GM12878 (cell line): Measurements from ENCODE around the gene DSTYK. TPM values are rescaled to one million over a fixed set of nuclear protein-coding genes. Genes with fewer than 3 reads are reported as not detected.

Experiments used
- ATAC-seq: fragments of 200-7000 bp; cut with Tn5 transposase; 3 replicates; pipeline ENCODE4 v1.9.1; 2020; ENCODE audit warnings: mild to moderate bottlenecking, moderate library complexity
- BruUV-seq: library from RNA; stranded (reverse); fragments of 400-500 nt; replicated peaks from 2 replicates; lab custom pipeline; 2021; lab: Mats Ljungman, UMichigan
- CTCF ChIA-PET: fragments of 300-600 bp; sonication (Branson Sonifier 250); formaldehyde crosslinking; extraction: SDS; loops from one replicate; lab custom pipeline; 2021; ENCODE audit warnings: inconsistent platforms; lab: Yijun Ruan, JAX
- POLR2A ChIA-PET: fragments of 350-600 bp; formaldehyde crosslinking; extraction: SDS; loops from one replicate; lab custom pipeline; 2021; ENCODE audit warnings: inconsistent platforms; lab: Charles Lee
- RAD21 ChIA-PET: fragments of 300-600 bp; sonication (Branson Sonifier 250); formaldehyde crosslinking; loops from one replicate; lab custom pipeline; 2023; ENCODE audit warnings: antibody characterized with exemption; ENCODE audit not compliant: unreplicated experiment; lab: Charles Lee
- SMC1A ChIA-PET: fragments of 300-600 bp; sonication (Branson Sonifier 250); formaldehyde crosslinking; loops from one replicate; lab custom pipeline; 2023; ENCODE audit not compliant: unreplicated experiment, uncharacterized antibody; lab: Charles Lee
- DNase-seq: peaks from one replicate; pipeline ENCODE4 v3.0.0-alpha.2; 2011; ENCODE audit warnings: low read depth, low spot score
- FAIRE-seq: peaks from 3 replicates; lab custom pipeline; 2011; peaks lifted over from hg19 to GRCh38; lab: Jason Lieb, UNC
- H2AFZ ChIP-seq: 2 replicates; pipeline ENCODE4 v1.6.0; 2011; ENCODE audit warnings: low read depth, low read length, control low read depth; ENCODE audit not compliant: control insufficient read depth
- H3K27ac ChIP-seq: 2 replicates; pipeline ENCODE4 v1.5.1; 2011; ENCODE audit warnings: control low read depth; ENCODE audit not compliant: control insufficient read depth, insufficient read depth
- H3K27me3 ChIP-seq, 2 experiments: replicated peaks in 1 of 2; 2 replicates each; pipeline versions ENCODE4 v1.6.0 to v1.6.1; 2011; ENCODE audit warnings: low read length in 1 of 2; ENCODE audit not compliant: control insufficient read depth in 2 of 2, insufficient read depth in 2 of 2
- H3K36me3 ChIP-seq, 2 experiments: 2 replicates each; pipeline ENCODE4 v1.5.1; 2011; ENCODE audit warnings: low read length in 1 of 2; ENCODE audit not compliant: control insufficient read depth in 2 of 2, insufficient read depth in 2 of 2
- H3K4me1 ChIP-seq: 2 replicates; pipeline ENCODE4 v1.6.1; 2011; ENCODE audit warnings: mild to moderate bottlenecking, low read length, moderate library complexity, mixed read lengths; ENCODE audit not compliant: control insufficient read depth, insufficient read depth
- H3K4me2 ChIP-seq: 2 replicates; pipeline ENCODE4 v1.6.0; 2011; ENCODE audit warnings: control low read depth; ENCODE audit not compliant: control insufficient read depth, insufficient read depth
- H3K4me3 ChIP-seq: fragments of 200-600 bp; sonication (generic); 2 replicates; pipeline ENCODE4 v1.5.1; 2016
- H3K79me2 ChIP-seq: 2 replicates; pipeline ENCODE4 v1.6.0; 2011; ENCODE audit warnings: low read length; ENCODE audit not compliant: control insufficient read depth, insufficient read depth
- H3K9ac ChIP-seq: 2 replicates; pipeline ENCODE4 v1.8.0; 2011; ENCODE audit warnings: low read length, control low read depth, mixed read lengths; ENCODE audit not compliant: control insufficient read depth, insufficient read depth
- H3K9me3 ChIP-seq: replicated peaks from 3 replicates; pipeline ENCODE4 v1.5.1; 2011; ENCODE audit warnings: mild to moderate bottlenecking, low read length; ENCODE audit not compliant: control insufficient read depth, insufficient read depth
- H4K20me1 ChIP-seq: 2 replicates; pipeline ENCODE4 v1.6.0; 2011; ENCODE audit not compliant: control insufficient read depth, insufficient read depth
- EP300 ChIP-seq, 2 experiments: fragments of 150-350 bp in 1 of 2; IDR thresholded peaks; 2 replicates each; pipeline ENCODE4 v1.6.1; 2011 to 2012; ENCODE audit warnings: low read depth in 2 of 2, low read length in 2 of 2, borderline replicate concordance in 1 of 2, improper control_type of control experiment in 1 of 2, inconsistent platforms in 1 of 2; ENCODE audit not compliant: control insufficient read depth in 1 of 2
- KDM1A ChIP-seq: fragments of 200-600 bp; sonication (generic); IDR thresholded peaks from 2 replicates; pipeline ENCODE4 v1.6.1; 2016; ENCODE audit warnings: borderline replicate concordance
- MEF2B ChIP-seq: fragments of 450-650 bp; IDR thresholded peaks from 2 replicates; pipeline ENCODE4 v1.6.1; 2018; ENCODE audit warnings: mild to moderate bottlenecking, moderate library complexity; ENCODE audit not compliant: partially characterized antibody, poor library complexity, severe bottlenecking
- NFYB ChIP-seq: IDR thresholded peaks from 2 replicates; pipeline ENCODE4 v1.6.1; 2011; ENCODE audit warnings: low read depth, mild to moderate bottlenecking, low read length, improper control_type of control experiment, moderate library complexity; ENCODE audit not compliant: insufficient read depth
- PML ChIP-seq: IDR thresholded peaks from 2 replicates; pipeline ENCODE4 v1.6.1; 2012; ENCODE audit warnings: low read length, inconsistent platforms
- SMARCA5 ChIP-seq: fragments of 450-650 bp; IDR thresholded peaks from 2 replicates; pipeline ENCODE4 v1.6.1; 2017; ENCODE audit warnings: mild to moderate bottlenecking
- WGBS: methylation state at CpG from one replicate; pipeline ENCODE4 v1.1.6; 2016; ENCODE audit warnings: low lambda C conversion rate; ENCODE audit not compliant: insufficient replicate concordance, insufficient coverage; ENCODE audit errors: missing lambda C conversion rate; 5-methylcytosine and 5-hydroxymethylcytosine counted together
- in situ Hi-C: fragments of 300-500 bp; cut with MboI; formaldehyde crosslinking; loops from 9 replicates; pipeline ENCODE4 v1.14.3; 2018; ENCODE audit warnings: mixed read lengths
- intact Hi-C: fragments of 100-400 bp; cut with micrococcal nuclease; formaldehyde crosslinking; loops from one replicate; pipeline ENCODE4 v1.14.2; 2022; ENCODE audit not compliant: unreplicated experiment
- polyA plus RNA-seq, 11 experiments: library from polyadenylated mRNA; depleted of rRNA in 4 of 11; unstranded in 6 of 11; stranded (reverse) in 5 of 11; fragments of >200 nt; fragmentation: Nextera tagmentation in 4 of 11; fragmentation: Illumina TruSeq in 1 of 11; extraction: Ambion mirVana in 4 of 11; extraction: Trizol in 1 of 11; gene quantifications; 1 replicate in 1 of 11; 2 replicates in 10 of 11; pipeline versions ENCODE4 v1.2.1 to v1.2.3, GENCODE V29; 2011 to 2016; ENCODE audit warnings: inconsistent platforms in 2 of 11, missing spikeins in 2 of 11, low read depth in 1 of 11
- total RNA-seq, 4 experiments: library from RNA; depleted of rRNA in 3 of 4; stranded (reverse); fragments of >200 nt in 3 of 4; fragmentation: Illumina TruSeq in 1 of 4; extraction: Trizol in 1 of 4; gene quantifications; 2 replicates each; pipeline versions ENCODE4 v1.2.1 to v1.2.3, GENCODE V29; 2013 to 2021
- TF ChIP-seq, protein P1 (sequence below): fragments of 450-650 bp; IDR thresholded peaks from 2 replicates; pipeline ENCODE4 v1.6.1; 2017; ENCODE audit warnings: borderline replicate concordance
- TF ChIP-seq, protein P2 (sequence below): fragments of 450-650 bp; IDR thresholded peaks from 2 replicates; pipeline ENCODE4 v1.6.1; 2016; ENCODE audit warnings: mild to moderate bottlenecking

DSTYK gene
- total and polyA plus RNA-seq, 10 of the 15 experiments (the other 5 are each of a cell fraction or from before 2014, with no cell fraction given), result 2.7 to 5.5 (median 3.6) TPM

DNA sequence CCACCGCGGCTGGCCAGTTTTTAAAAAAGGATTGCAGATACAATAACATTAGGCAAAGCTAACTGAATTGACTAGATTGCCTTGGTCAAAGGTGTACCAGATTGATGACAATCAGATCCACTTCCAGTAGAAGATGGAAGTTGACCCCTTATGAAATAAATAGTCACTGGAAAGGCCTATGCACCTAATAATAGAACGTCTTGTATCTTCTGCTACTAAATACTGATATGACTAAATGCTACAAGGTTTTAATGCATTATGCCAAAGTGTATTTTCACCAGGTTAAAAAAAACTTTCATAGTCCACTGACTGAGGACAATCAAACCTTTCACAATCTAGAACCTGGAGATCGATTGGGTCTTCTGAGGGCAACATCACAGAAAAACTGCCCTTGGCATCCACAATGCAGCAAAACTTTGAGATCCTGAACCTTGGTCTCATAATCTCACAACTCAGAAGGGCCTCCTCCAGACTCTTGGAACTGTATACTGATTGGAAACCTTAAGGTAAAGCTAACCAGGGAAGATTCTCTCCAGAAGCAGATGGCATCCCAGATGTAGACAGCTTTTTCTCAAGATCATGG, 82.0 kb downstream of the DSTYK start:
- H3K27ac ChIP-seq, result no peak overlapping the region
- no peaks in the 10 kb centered on the region; the same call in 1 of the 2 replicates for H3K4me1 ChIP-seq
- in situ Hi-C loops (no loop called here), intact Hi-C loops (no loop called here)
- CTCF ChIA-PET, result interaction anchor here (1.2 to 11.3 kb wide), 4 partner anchors 11 to 206 kb away, joined by 5 to 88 read pairs (median 15); no protein-coding TSS in a partner anchor
- ATAC-seq, result no peak
- H2AFZ ChIP-seq, result no peak overlapping the region
- no peaks in the 10 kb centered on the region for H3K9me3 ChIP-seq
- WGBS, result 50% methylated on average over 4 of the region's 4 CpGs
- POLR2A ChIA-PET, result no interaction called here
- no peaks in the 10 kb centered on the region for H3K79me2 ChIP-seq
- SMC1A ChIA-PET, result interaction anchor here (1.4 kb wide), 1 partner anchor 20 kb away, joined by 4 read pairs; no protein-coding TSS in a partner anchor
- H3K4me2 ChIP-seq, result no peak overlapping the region
- no peak overlapping the region for H3K4me3 ChIP-seq
- no peak overlapping the region for H3K9ac ChIP-seq
- H4K20me1 ChIP-seq, result no peaks in the 10 kb centered on the region
- H3K27me3 ChIP-seq, result no peaks in the 10 kb centered on the region
- DNase-seq, result no peak
- TF ChIP-seq KDM1A (no peak), NFYB (no peak), MEF2B (no peak), PML (no peak), EP300 (IDR thresholded peaks at IDR 0.05; ENCODE audit: borderline replicate concordance in 1 of 2, control insufficient read depth in 1 of 2, low read depth in 2 of 2, low read length in 2 of 2) (no peak), SMARCA5 (no peak)
- TF ChIP-seq, protein P1, sequence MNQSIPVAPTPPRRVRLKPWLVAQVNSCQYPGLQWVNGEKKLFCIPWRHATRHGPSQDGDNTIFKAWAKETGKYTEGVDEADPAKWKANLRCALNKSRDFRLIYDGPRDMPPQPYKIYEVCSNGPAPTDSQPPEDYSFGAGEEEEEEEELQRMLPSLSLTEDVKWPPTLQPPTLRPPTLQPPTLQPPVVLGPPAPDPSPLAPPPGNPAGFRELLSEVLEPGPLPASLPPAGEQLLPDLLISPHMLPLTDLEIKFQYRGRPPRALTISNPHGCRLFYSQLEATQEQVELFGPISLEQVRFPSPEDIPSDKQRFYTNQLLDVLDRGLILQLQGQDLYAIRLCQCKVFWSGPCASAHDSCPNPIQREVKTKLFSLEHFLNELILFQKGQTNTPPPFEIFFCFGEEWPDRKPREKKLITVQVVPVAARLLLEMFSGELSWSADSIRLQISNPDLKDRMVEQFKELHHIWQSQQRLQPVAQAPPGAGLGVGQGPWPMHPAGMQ, result no peak
- TF ChIP-seq, protein P2, sequence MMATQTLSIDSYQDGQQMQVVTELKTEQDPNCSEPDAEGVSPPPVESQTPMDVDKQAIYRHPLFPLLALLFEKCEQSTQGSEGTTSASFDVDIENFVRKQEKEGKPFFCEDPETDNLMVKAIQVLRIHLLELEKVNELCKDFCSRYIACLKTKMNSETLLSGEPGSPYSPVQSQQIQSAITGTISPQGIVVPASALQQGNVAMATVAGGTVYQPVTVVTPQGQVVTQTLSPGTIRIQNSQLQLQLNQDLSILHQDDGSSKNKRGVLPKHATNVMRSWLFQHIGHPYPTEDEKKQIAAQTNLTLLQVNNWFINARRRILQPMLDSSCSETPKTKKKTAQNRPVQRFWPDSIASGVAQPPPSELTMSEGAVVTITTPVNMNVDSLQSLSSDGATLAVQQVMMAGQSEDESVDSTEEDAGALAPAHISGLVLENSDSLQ, result no peak
- RAD21 ChIA-PET, result interaction anchor here (1.0 kb wide), 1 partner anchor 68 kb away, joined by 3 read pairs; no protein-coding TSS in a partner anchor
- H3K36me3 ChIP-seq, result no peaks in the 10 kb centered on the region
- BruUV-seq, result no TSS peak
- no peak for FAIRE-seq
